IPS-15b (cell line): ENCODE data around the gene KCNJ18.
"Not testable (repeated sequence)": the region's sequence is repeated elsewhere in the genome, so short reads cannot be mapped to it uniquely, and the experiment has no call there.

Source experiments
- H3K27me3 ChIP-seq: one replicate; pipeline ENCODE4 v1.6.1; 2013; ENCODE audit warnings: low read length; ENCODE audit not compliant: control insufficient read depth, insufficient read depth
- H3K36me3 ChIP-seq: one replicate; pipeline ENCODE4 v1.6.1; 2013; ENCODE audit warnings: low read length; ENCODE audit not compliant: control insufficient read depth, insufficient read depth
- H3K4me1 ChIP-seq: one replicate; pipeline ENCODE4 v1.6.1; 2013; ENCODE audit warnings: mild to moderate bottlenecking, low read length; ENCODE audit not compliant: control insufficient read depth, insufficient read depth
- H3K4me3 ChIP-seq: one replicate; pipeline ENCODE4 v1.5.1; 2013; ENCODE audit warnings: low read depth, low read length
- H3K9ac ChIP-seq: one replicate; pipeline ENCODE4 v1.6.1; 2013; ENCODE audit warnings: low read depth, mild to moderate bottlenecking, low read length
- H3K9me3 ChIP-seq: one replicate; pipeline ENCODE4 v1.6.1; 2013; ENCODE audit warnings: mild to moderate bottlenecking, low read length; ENCODE audit not compliant: control insufficient read depth, insufficient read depth

KCNJ18 gene

GRCh38 chr17:21681576-21681975 is 10.7 kb upstream of the KCNJ18 start:
- H3K4me1 ChIP-seq, H3K36me3 ChIP-seq, H3K4me3 ChIP-seq, H3K27me3 ChIP-seq, H3K9ac ChIP-seq: not testable (repeated sequence)
- H3K9me3 ChIP-seq, result peaks cover 15% of the 10 kb centered on the region

GRCh38 chr17:21682130-21682529 is 10.2 kb upstream of the KCNJ18 start:
- not testable (repeated sequence) for H3K4me1 ChIP-seq, H3K4me3 ChIP-seq, H3K27me3 ChIP-seq, H3K9ac ChIP-seq, H3K36me3 ChIP-seq
- H3K9me3 ChIP-seq, result peaks cover 18% of the 10 kb centered on the region

GRCh38 chr17:21683142-21683712 is 9.1 kb upstream of the KCNJ18 start:
- H3K4me3 ChIP-seq, H3K9me3 ChIP-seq, H3K4me1 ChIP-seq, H3K9ac ChIP-seq, H3K27me3 ChIP-seq, H3K36me3 ChIP-seq: not testable (repeated sequence)

GRCh38 chr17:21683897-21684296 is 8.4 kb upstream of the KCNJ18 start:
- not testable (repeated sequence) for H3K4me3 ChIP-seq, H3K9ac ChIP-seq, H3K9me3 ChIP-seq, H3K27me3 ChIP-seq, H3K36me3 ChIP-seq, H3K4me1 ChIP-seq

GRCh38 chr17:21684384-21684783 is 7.9 kb upstream of the KCNJ18 start:
- H3K9ac ChIP-seq, H3K9me3 ChIP-seq, H3K36me3 ChIP-seq, H3K4me1 ChIP-seq, H3K27me3 ChIP-seq, H3K4me3 ChIP-seq: not testable (repeated sequence)

- H3K27me3 ChIP-seq, H3K4me3 ChIP-seq, H3K36me3 ChIP-seq, H3K9me3 ChIP-seq, H3K9ac ChIP-seq, H3K4me1 ChIP-seq: not testable (repeated sequence)
Measured at GRCh38 chr17:21685061-21685795, 7.1 kb upstream of the KCNJ18 start.

- H3K36me3 ChIP-seq, result no peaks in the 10 kb centered on the region
- H3K9ac ChIP-seq, result no peak overlapping the region
- no peaks in the 10 kb centered on the region for H3K4me1 ChIP-seq
- H3K4me3 ChIP-seq, result no peak overlapping the region
- no peaks in the 10 kb centered on the region for H3K27me3 ChIP-seq
- H3K9me3 ChIP-seq, result peaks cover 9% of the 10 kb centered on the region
Measured at GRCh38 chr17:21686165-21687015, 5.9 kb upstream of the KCNJ18 start.

- Histone ChIP-seq H3K9ac (no peak overlapping the region), H3K9me3 (peaks cover 9% of the 10 kb centered on the region)
Measured at GRCh38 chr17:21687136-21687953, 5.0 kb upstream of the KCNJ18 start.

GRCh38 chr17:21688293-21688949 is 3.9 kb upstream of the KCNJ18 start:
- Histone ChIP-seq H3K4me3 (no peak overlapping the region), H3K9ac (no peak overlapping the region)

More at GRCh38 chr17:21687136-21687953, 5.0 kb upstream of the KCNJ18 start:
- Histone ChIP-seq H3K4me3 (no peak overlapping the region), H3K27me3 (no peaks in the 10 kb centered on the region), H3K36me3 (no peaks in the 10 kb centered on the region), H3K4me1 (no peaks in the 10 kb centered on the region)

GRCh38 chr17:21689604-21690003 is 2.7 kb upstream of the KCNJ18 start:
- Histone ChIP-seq H3K9me3 (peaks cover 9% of the 10 kb centered on the region), H3K27me3 (no peaks in the 10 kb centered on the region)

More at GRCh38 chr17:21688293-21688949, 3.9 kb upstream of the KCNJ18 start:
- Histone ChIP-seq H3K9me3 (peaks cover 9% of the 10 kb centered on the region), H3K4me1 (no peaks in the 10 kb centered on the region), H3K36me3 (no peaks in the 10 kb centered on the region), H3K27me3 (no peaks in the 10 kb centered on the region)

GRCh38 chr17:21690811-21691210 is 1.5 kb upstream of the KCNJ18 start:
- not testable (repeated sequence) for H3K36me3 ChIP-seq, H3K4me3 ChIP-seq, H3K9ac ChIP-seq, H3K9me3 ChIP-seq, H3K4me1 ChIP-seq, H3K27me3 ChIP-seq

More at GRCh38 chr17:21689604-21690003, 2.7 kb upstream of the KCNJ18 start:
- H3K4me3 ChIP-seq, result no peak overlapping the region
- no peak overlapping the region for H3K9ac ChIP-seq
- H3K4me1 ChIP-seq, result no peaks in the 10 kb centered on the region
- H3K36me3 ChIP-seq, result no peaks in the 10 kb centered on the region
